ENCODE data around the gene ZBTB7C. TPM values are rescaled to one million over a fixed set of nuclear protein-coding genes. Genes with fewer than 3 reads are reported as not detected.

Gene ZBTB7C
- total RNA-seq, 1 donor: 0.09 TPM

DNA sequence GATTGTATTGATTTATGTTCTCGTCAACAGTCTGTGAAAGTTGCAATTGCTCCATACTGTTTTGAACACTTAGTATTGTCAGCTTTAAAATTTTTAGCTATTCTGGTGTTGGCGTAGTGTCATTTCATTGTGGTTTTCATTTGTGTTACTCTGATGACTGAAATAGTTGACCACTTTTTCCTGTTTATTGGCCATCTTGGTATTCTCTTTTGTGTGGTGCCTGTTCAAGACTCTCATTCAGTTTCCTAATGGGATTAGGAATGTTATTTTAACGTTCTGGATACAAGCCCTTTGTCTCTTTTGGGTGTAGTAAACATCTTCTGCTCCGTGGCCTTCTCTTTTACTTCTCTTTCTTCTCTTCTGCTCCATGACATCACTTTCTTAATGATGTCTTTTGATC, 396.0 kb downstream of the ZBTB7C start:
- TF ChIP-seq, protein P1, sequence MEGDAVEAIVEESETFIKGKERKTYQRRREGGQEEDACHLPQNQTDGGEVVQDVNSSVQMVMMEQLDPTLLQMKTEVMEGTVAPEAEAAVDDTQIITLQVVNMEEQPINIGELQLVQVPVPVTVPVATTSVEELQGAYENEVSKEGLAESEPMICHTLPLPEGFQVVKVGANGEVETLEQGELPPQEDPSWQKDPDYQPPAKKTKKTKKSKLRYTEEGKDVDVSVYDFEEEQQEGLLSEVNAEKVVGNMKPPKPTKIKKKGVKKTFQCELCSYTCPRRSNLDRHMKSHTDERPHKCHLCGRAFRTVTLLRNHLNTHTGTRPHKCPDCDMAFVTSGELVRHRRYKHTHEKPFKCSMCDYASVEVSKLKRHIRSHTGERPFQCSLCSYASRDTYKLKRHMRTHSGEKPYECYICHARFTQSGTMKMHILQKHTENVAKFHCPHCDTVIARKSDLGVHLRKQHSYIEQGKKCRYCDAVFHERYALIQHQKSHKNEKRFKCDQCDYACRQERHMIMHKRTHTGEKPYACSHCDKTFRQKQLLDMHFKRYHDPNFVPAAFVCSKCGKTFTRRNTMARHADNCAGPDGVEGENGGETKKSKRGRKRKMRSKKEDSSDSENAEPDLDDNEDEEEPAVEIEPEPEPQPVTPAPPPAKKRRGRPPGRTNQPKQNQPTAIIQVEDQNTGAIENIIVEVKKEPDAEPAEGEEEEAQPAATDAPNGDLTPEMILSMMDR (IDR thresholded peaks at IDR 0.05; ENCODE audit: insufficient read depth, low read length): no peak
- DNase-seq (ENCODE audit: low read depth): no peak
- H3K4me3 ChIP-seq (ENCODE audit: low read depth, low read length): no peak overlapping the region

DNA sequence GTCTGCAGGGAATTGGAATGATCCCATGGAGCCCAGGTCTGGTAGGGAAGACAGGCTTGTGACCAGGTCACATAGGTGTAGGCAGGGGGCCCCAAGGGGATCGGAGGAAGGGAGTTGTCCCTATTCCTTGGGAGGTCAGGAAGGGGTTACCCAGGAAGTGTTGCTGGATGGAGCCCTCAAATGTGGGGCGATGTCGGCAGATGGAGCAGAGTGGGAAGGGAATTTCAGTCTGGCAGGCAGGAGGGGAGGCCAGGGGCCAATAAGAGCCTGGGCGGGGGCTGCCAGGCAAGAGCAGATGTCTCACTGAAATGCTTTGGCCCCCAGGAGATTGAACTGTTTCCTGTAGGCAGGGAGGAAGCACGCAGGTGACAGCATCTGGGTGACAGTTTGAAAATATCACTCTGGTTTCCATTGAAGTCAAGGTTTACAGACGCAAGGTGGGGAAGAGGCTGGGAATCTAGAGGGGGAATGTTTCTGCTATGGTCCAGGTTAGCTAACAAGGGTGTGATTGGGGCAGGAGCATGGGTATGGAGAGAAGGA, 397.2 kb downstream of the ZBTB7C start:
- H3K4me3 ChIP-seq (ENCODE audit: low read depth, low read length): no peak overlapping the region
- no peak for DNase-seq (ENCODE audit: low read depth)
- TF ChIP-seq, protein P1 (IDR thresholded peaks at IDR 0.05; ENCODE audit: insufficient read depth, low read length): no peak

DNA sequence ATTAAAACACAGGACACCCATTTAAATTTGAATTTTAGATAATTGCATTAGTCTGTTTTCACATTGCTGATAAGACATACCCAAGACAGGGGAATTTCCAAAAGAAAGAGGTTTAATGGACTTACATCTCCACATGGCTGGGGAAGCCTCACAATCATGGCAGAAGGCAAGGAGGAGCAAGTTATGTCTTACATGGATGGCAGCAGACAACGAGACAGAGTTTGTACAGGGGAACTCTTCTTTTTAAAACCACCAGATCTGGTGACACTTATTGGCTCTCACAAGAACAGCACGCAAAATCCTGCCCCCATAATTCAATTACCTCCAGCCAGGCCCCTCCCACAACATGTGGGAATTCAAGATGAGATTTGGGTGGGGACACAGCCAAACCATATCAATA, 398.9 kb downstream of the ZBTB7C start:
- no peak overlapping the region for H3K4me3 ChIP-seq (ENCODE audit: low read depth, low read length)
- TF ChIP-seq, protein P1 (IDR thresholded peaks at IDR 0.05; ENCODE audit: insufficient read depth, low read length): no peak
- DNase-seq (ENCODE audit: low read depth): no peak

DNA sequence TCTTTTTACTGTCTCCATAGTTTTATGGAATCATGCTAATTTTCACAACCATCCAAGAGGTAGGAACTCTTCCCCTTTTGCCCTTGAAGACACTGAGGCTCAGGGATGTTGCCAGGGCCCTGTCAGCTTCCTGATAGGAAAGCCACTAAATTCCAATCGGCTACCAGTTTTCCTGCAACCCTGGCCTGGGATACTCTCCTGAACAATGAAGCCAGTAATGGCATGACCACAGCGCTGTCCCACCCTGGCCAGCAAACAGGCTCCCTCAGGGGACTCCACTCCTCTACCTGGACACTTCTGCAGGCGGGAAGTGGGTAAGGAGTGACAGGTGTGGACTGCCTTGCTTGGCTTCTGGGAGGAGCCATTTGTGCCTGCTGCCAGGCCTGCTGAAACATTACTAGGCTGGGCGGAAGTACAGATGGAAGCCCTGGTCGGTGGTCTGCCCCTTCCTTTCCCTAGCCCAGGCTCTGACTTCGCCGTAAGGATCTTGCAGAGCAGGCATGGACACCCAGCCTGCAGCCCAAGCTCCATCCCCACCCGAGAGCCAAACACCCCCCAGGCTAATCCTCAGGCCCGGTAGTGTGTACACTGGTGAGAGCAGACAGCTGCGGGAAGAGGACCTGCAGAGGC, 400.0 kb downstream of the ZBTB7C start:
- H3K4me3 ChIP-seq (ENCODE audit: low read depth, low read length): no peak overlapping the region
- TF ChIP-seq, protein P1 (IDR thresholded peaks at IDR 0.05; ENCODE audit: insufficient read depth, low read length): no peak
- no peak for DNase-seq (ENCODE audit: low read depth)

DNA sequence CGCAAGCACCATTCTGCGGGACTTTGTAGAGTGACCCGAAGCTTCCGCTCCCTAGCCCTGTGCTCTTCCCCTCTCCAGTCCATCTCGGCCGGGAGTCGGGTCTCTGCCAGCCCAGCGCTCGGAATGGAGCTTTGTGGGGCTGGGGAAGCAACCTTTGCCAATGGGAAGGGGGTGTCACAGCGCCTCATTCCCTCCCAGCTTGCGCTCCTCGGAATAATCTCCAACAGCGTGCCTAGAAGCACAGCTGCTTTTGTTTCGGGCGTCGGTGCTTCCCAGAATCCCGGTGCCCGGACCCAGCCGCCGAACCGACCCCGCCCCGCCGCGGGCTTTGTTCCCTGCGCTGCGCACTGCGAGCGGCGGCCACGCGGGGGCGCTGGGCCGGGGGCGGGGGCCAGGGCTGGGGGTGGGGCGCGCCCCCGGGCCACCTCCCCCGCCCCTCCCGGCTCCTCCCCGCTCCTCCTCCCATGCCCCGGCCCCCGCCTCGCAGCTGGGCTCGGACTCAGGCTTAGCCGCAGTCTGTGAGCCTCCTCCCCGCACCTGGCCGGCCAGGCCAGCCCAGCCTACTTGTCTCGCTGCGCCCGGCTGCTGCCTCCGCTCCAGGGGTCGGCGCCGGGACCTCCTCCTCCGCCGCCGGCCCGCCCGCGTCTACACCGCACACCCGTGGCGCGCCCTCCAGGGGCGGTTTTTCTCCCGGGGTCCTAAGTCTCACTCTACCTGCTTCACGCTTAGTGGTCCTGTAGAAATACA, 401.1 kb downstream of the ZBTB7C start:
- no peak for DNase-seq (ENCODE audit: low read depth)
- TF ChIP-seq, protein P1 (IDR thresholded peaks at IDR 0.05; ENCODE audit: insufficient read depth, low read length): peak; percentile 46

DNA sequence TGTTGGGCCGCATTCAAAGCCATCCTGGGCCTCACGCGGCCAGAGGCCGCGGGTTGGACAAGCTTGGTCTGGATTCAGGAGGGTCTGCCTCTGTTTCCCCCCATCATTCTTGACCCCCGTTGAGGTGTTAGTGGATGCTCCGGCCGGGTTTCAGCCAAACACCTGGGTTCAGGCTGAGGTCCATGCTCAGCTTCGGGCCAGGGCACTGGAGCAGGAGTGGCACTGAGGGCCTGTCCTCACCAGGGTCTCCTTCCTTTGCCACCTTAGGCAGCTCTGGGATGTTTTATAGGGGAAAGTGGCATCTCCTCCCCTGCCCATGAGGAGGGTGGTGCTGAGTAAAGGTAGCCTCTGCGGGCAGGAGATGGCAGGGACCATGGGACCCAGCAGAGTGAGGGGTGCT, 401.8 kb downstream of the ZBTB7C start:
- H3K4me3 ChIP-seq (ENCODE audit: low read depth, low read length): no peak overlapping the region
- no peak for DNase-seq (ENCODE audit: low read depth)
- TF ChIP-seq, protein P1 (IDR thresholded peaks at IDR 0.05; ENCODE audit: insufficient read depth, low read length): no peak

More for the DNA sequence above, 401.1 kb downstream of the ZBTB7C start:
- peak overlapping the region; percentile 66 for H3K4me3 ChIP-seq (ENCODE audit: low read depth, low read length)
